PC-9 (cell line): ENCODE measurements around the gene PDE3A. TPM values are rescaled to one million over a fixed set of nuclear protein-coding genes. Genes with fewer than 3 reads are reported as not detected.
"Not testable (repeated sequence)": the region's sequence is repeated elsewhere in the genome, so short reads cannot be mapped to it uniquely, and the experiment has no call there.

Experiments
- BruUV-seq: library from RNA; stranded (reverse); fragments of 400-500 nt; replicated peaks from 2 replicates; lab custom pipeline; 2021; lab: Mats Ljungman, UMichigan
- CTCF ChIA-PET: fragments of 300-600 bp; sonication (Branson Sonifier 250); formaldehyde crosslinking; loops from one replicate; lab custom pipeline; 2022; ENCODE audit warnings: antibody characterized with exemption; lab: Charles Lee
- POLR2A ChIA-PET: fragments of 300-600 bp; sonication (Branson Sonifier 250); formaldehyde crosslinking; loops from one replicate; lab custom pipeline; 2022; ENCODE audit warnings: antibody characterized with exemption; ENCODE audit not compliant: unreplicated experiment; lab: Charles Lee
- DNase-seq, 2 experiments: peaks; one replicate each; pipeline versions ENCODE4 v3.0.0 to v3.0.0-alpha.2; 2015 to 2022; ENCODE audit warnings: mixed read lengths in 1 of 2
- H2AFZ ChIP-seq: fragments of 200-600 bp; sonication (generic); 2 replicates; pipeline ENCODE4 v1.8.1; 2017; ENCODE audit warnings: antibody characterized with exemption
- H3F3A ChIP-seq: fragments of 200-600 bp; sonication (generic); 2 replicates; pipeline ENCODE4 v1.8.1; 2017; ENCODE audit warnings: antibody characterized with exemption, mild to moderate bottlenecking, low read depth; ENCODE audit not compliant: insufficient read depth
- H3K27ac ChIP-seq: fragments of 200-600 bp; sonication (generic); 2 replicates; pipeline ENCODE4 v1.6.1; 2016; ENCODE audit warnings: mixed run types
- H3K27me3 ChIP-seq: fragments of 200-600 bp; sonication (generic); 2 replicates; pipeline ENCODE4 v1.6.1; 2016; ENCODE audit warnings: low read depth, mixed run types; ENCODE audit not compliant: insufficient read depth
- H3K36me3 ChIP-seq: fragments of 200-600 bp; sonication (generic); 2 replicates; pipeline ENCODE4 v1.6.1; 2016; ENCODE audit warnings: low read depth, mixed run types
- H3K4me1 ChIP-seq: fragments of 200-600 bp; sonication (generic); replicated peaks from 2 replicates; pipeline ENCODE4 v1.6.1; 2016; ENCODE audit warnings: mixed run types; ENCODE audit not compliant: insufficient read depth
- H3K4me2 ChIP-seq: fragments of 200-600 bp; sonication (generic); 2 replicates; pipeline ENCODE4 v1.6.1; 2017; ENCODE audit warnings: mixed run types
- H3K4me3 ChIP-seq: fragments of 200-600 bp; sonication (generic); 2 replicates; pipeline ENCODE4 v1.6.1; 2016; ENCODE audit warnings: mixed run types
- H3K79me2 ChIP-seq: fragments of 200-600 bp; sonication (generic); 2 replicates; pipeline ENCODE4 v1.6.1; 2017; ENCODE audit warnings: low read depth, mixed run types
- H3K9me2 ChIP-seq: fragments of 200-600 bp; sonication (generic); 2 replicates; pipeline ENCODE4 v1.8.1; 2017; ENCODE audit warnings: mild to moderate bottlenecking; ENCODE audit not compliant: insufficient read depth
- H3K9me3 ChIP-seq: fragments of 200-600 bp; sonication (generic); 2 replicates; pipeline ENCODE4 v1.8.1; 2016; ENCODE audit warnings: low read depth; ENCODE audit not compliant: insufficient read depth
- H4K20me1 ChIP-seq: fragments of 200-600 bp; sonication (generic); 2 replicates; pipeline ENCODE4 v1.8.1; 2017; ENCODE audit not compliant: insufficient read depth
- CTCF ChIP-seq: fragments of 200-600 bp; sonication (generic); conservative IDR thresholded peaks from 2 replicates; pipeline ENCODE4 v1.6.1; 2017; ENCODE audit warnings: mixed run types, antibody characterized with exemption, mild to moderate bottlenecking, moderate library complexity
- EZH2 ChIP-seq: fragments of 200-600 bp; sonication (generic); IDR thresholded peaks from 2 replicates; pipeline ENCODE4 v1.8.0; 2017; ENCODE audit warnings: antibody characterized with exemption, low read depth
- intact Hi-C: fragments of 100-400 bp; cut with micrococcal nuclease; formaldehyde crosslinking; loops from one replicate; pipeline ENCODE4 v1.10.0; 2022; ENCODE audit not compliant: unreplicated experiment
- total RNA-seq: library from RNA; stranded (reverse); gene quantifications from 2 replicates; pipeline ENCODE4 v1.2.3, GENCODE V29; 2021

The PDE3A gene
- total RNA-seq, 1 experiment from 2014 or later, result not detected

- no TSS peak for BruUV-seq
- ChIA-PET CTCF (no interaction called here), POLR2A (no interaction called here)
- H3K4me2 ChIP-seq, result no peak overlapping the region
- H3F3A ChIP-seq, result no peaks in the 10 kb centered on the region
- H3K4me1 ChIP-seq, result no peaks in the 10 kb centered on the region
- H3K9me3 ChIP-seq, result no peaks in the 10 kb centered on the region
- no peaks in the 10 kb centered on the region for H3K36me3 ChIP-seq
- no peak overlapping the region for H3K27ac ChIP-seq
- intact Hi-C loops, result loop anchor here (5.0 kb wide), 1 partner anchor 625 kb away; no protein-coding TSS in a partner anchor
- H3K4me3 ChIP-seq, result no peak overlapping the region
- H3K27me3 ChIP-seq, result no peaks in the 10 kb centered on the region
- no peaks in the 10 kb centered on the region for H3K9me2 ChIP-seq
- DNase-seq, result no peak
- no peak for TF ChIP-seq CTCF
- no peak for TF ChIP-seq EZH2
- H2AFZ ChIP-seq, result no peak overlapping the region
- H4K20me1 ChIP-seq, result no peaks in the 10 kb centered on the region
- H3K79me2 ChIP-seq, result no peaks in the 10 kb centered on the region
Measured at GRCh38 chr12:20382117-20382516, 13.8 kb downstream of the PDE3A start.

- Histone ChIP-seq H3K9me3 (no peaks in the 10 kb centered on the region), H3F3A (no peaks in the 10 kb centered on the region), H3K36me3 (no peaks in the 10 kb centered on the region), H3K27me3 (no peaks in the 10 kb centered on the region), H3K27ac (no peak overlapping the region), H3K4me3 (no peak overlapping the region), H3K9me2 (no peaks in the 10 kb centered on the region), H3K4me1 (no peaks in the 10 kb centered on the region), H3K4me2 (no peak overlapping the region), H4K20me1 (no peaks in the 10 kb centered on the region), H3K79me2 (no peaks in the 10 kb centered on the region), H2AFZ (no peak overlapping the region)
- no peak for DNase-seq
- BruUV-seq, result no TSS peak
- ChIA-PET CTCF (no interaction called here), POLR2A (no interaction called here)
- intact Hi-C loops, result loop anchor here (5.0 kb wide), 1 partner anchor 626 kb away; no protein-coding TSS in a partner anchor
- TF ChIP-seq CTCF, result no peak
- TF ChIP-seq EZH2, result no peak
Measured at GRCh38 chr12:20383612-20384011, 15.3 kb downstream of the PDE3A start.

GRCh38 chr12:20384836-20385235, 16.5 kb downstream of the PDE3A start:
- H3K4me1 ChIP-seq, BruUV-seq, H2AFZ ChIP-seq, H3K4me2 ChIP-seq, H3K27me3 ChIP-seq, H3K27ac ChIP-seq, CTCF ChIA-PET, H3F3A ChIP-seq, DNase-seq, H3K9me3 ChIP-seq, H3K9me2 ChIP-seq, H3K4me3 ChIP-seq, H4K20me1 ChIP-seq, H3K79me2 ChIP-seq, H3K36me3 ChIP-seq, POLR2A ChIA-PET: not testable (repeated sequence)
- intact Hi-C loops, result loop anchor here (5.0 kb wide), 1 partner anchor 628 kb away; no protein-coding TSS in a partner anchor

GRCh38 chr12:20390846-20391245, 22.5 kb downstream of the PDE3A start:
- CTCF ChIA-PET, result no interaction called here
- intact Hi-C loops, result no loop called here
- Histone ChIP-seq H3K9me3 (no peaks in the 10 kb centered on the region; the same call in 1 of the 2 replicates), H3F3A (no peaks in the 10 kb centered on the region), H3K36me3 (no peaks in the 10 kb centered on the region), H4K20me1 (no peaks in the 10 kb centered on the region), H3K27ac (no peak overlapping the region), H3K27me3 (no peaks in the 10 kb centered on the region), H3K4me3 (no peak overlapping the region), H3K79me2 (no peaks in the 10 kb centered on the region), H3K9me2 (no peaks in the 10 kb centered on the region), H3K4me2 (no peak overlapping the region), H2AFZ (no peak overlapping the region), H3K4me1 (no peaks in the 10 kb centered on the region)
- POLR2A ChIA-PET, result interaction anchor here (0.7 kb wide), 1 partner anchor 1038 kb away, joined by 7 read pairs; no protein-coding TSS in a partner anchor
- no peak for TF ChIP-seq CTCF
- TF ChIP-seq EZH2, result no peak
- no TSS peak for BruUV-seq
- no peak for DNase-seq
